HEK293 (cell line): ENCODE results near the gene LRRC4C.

Experiments
- CTCF ChIA-PET: fragments of 350-600 bp; formaldehyde crosslinking; extraction: SDS; loops from one replicate; lab custom pipeline; 2021; ENCODE audit warnings: antibody characterized with exemption; lab: Yijun Ruan, JAX
- POLR2A ChIA-PET: fragments of 300-600 bp; formaldehyde crosslinking; extraction: SDS; loops from one replicate; lab custom pipeline; 2020; ENCODE audit warnings: antibody characterized with exemption, inconsistent platforms; lab: Yijun Ruan, JAX
- H3K27ac ChIP-seq: fragments of 200-500 bp; sonication (Bioruptor generic); 2 replicates; pipeline ENCODE4 v1.5.1; 2014; ENCODE audit warnings: low read depth, low read length, control low read depth, inconsistent platforms; ENCODE audit errors: extremely low read depth
- H3K36me3 ChIP-seq, 2 experiments: fragments of 200-500 bp in 1 of 2; sonication (Bioruptor generic) in 1 of 2; 1 replicate in 1 of 2; 2 replicates in 1 of 2; pipeline ENCODE4 v1.5.1; 2014 to 2017; ENCODE audit warnings: inconsistent platforms in 2 of 2, low read length in 2 of 2; ENCODE audit not compliant: control insufficient read depth in 2 of 2, insufficient read depth in 1 of 2
- H3K4me1 ChIP-seq: fragments of 200-500 bp; sonication (Bioruptor generic); 2 replicates; pipeline ENCODE4 v1.5.1; 2014; ENCODE audit warnings: mild to moderate bottlenecking, low read length, inconsistent platforms; ENCODE audit not compliant: control insufficient read depth, insufficient read depth
- H3K4me3 ChIP-seq: 2 replicates; pipeline ENCODE4 v1.5.1; 2011; ENCODE audit warnings: low read depth, mild to moderate bottlenecking, control low read depth, low read length, moderate library complexity
- H3K9me3 ChIP-seq: fragments of 200-500 bp; sonication (Bioruptor generic); 2 replicates; pipeline ENCODE4 v1.5.1; 2014; ENCODE audit warnings: low read depth, low read length, inconsistent platforms; ENCODE audit not compliant: control insufficient read depth, insufficient read depth
- CTCF ChIP-seq: fragments of 450-650 bp; formaldehyde crosslinking; IDR thresholded peaks from 2 replicates; pipeline ENCODE4 v1.5.1; 2016; ENCODE audit warnings: missing biosample characterization, missing genetic modification characterization
- KLF1 ChIP-seq: fragments of 450-650 bp; formaldehyde crosslinking; IDR thresholded peaks from 2 replicates; pipeline ENCODE4 v1.5.1; 2016; ENCODE audit warnings: missing biosample characterization, missing genetic modification characterization
- MYNN ChIP-seq: fragments of 450-650 bp; formaldehyde crosslinking; IDR thresholded peaks from 2 replicates; pipeline ENCODE4 v1.5.1; 2016; ENCODE audit warnings: missing biosample characterization, missing genetic modification characterization, borderline replicate concordance
- PRDM1 ChIP-seq: fragments of 450-650 bp; formaldehyde crosslinking; IDR thresholded peaks from 2 replicates; pipeline ENCODE4; 2016; ENCODE audit warnings: missing biosample characterization, missing genetic modification characterization
- PRDM10 ChIP-seq: fragments of 450-650 bp; formaldehyde crosslinking; IDR thresholded peaks from 2 replicates; pipeline ENCODE4 v1.5.1; 2016; ENCODE audit warnings: missing biosample characterization, missing genetic modification characterization
- SALL2 ChIP-seq: fragments of 450-650 bp; formaldehyde crosslinking; IDR thresholded peaks from 2 replicates; pipeline ENCODE4 v1.5.0; 2017; ENCODE audit warnings: missing biosample characterization, mild to moderate bottlenecking, missing genetic modification characterization, borderline replicate concordance
- YY1 ChIP-seq: fragments of 450-650 bp; formaldehyde crosslinking; IDR thresholded peaks from 2 replicates; pipeline ENCODE4 v1.5.1; 2018; ENCODE audit warnings: missing biosample characterization, missing genetic modification characterization
- ZNF169 ChIP-seq: fragments of 450-650 bp; formaldehyde crosslinking; IDR thresholded peaks from 2 replicates; pipeline ENCODE4 v1.5.1; 2016; ENCODE audit warnings: missing biosample characterization, missing genetic modification characterization
- ZNF2 ChIP-seq: fragments of 450-650 bp; formaldehyde crosslinking; IDR thresholded peaks from 2 replicates; pipeline ENCODE4 v1.5.1; 2016; ENCODE audit warnings: missing biosample characterization, missing genetic modification characterization
- ZNF24 ChIP-seq: fragments of 450-650 bp; formaldehyde crosslinking; IDR thresholded peaks from 2 replicates; pipeline ENCODE4 v1.5.1; 2016; ENCODE audit warnings: missing biosample characterization, missing genetic modification characterization
- ZNF394 ChIP-seq: fragments of 450-650 bp; formaldehyde crosslinking; IDR thresholded peaks from 2 replicates; pipeline ENCODE4 v1.5.1; 2016; ENCODE audit warnings: missing biosample characterization, missing genetic modification characterization, mild to moderate bottlenecking, moderate library complexity, borderline replicate concordance
- ZNF433 ChIP-seq: fragments of 450-650 bp; formaldehyde crosslinking; IDR thresholded peaks from 2 replicates; pipeline ENCODE4 v1.5.1; 2016; ENCODE audit warnings: missing biosample characterization, missing genetic modification characterization, low read depth
- ZNF514 ChIP-seq: fragments of 450-650 bp; formaldehyde crosslinking; IDR thresholded peaks from 2 replicates; pipeline ENCODE4 v1.5.1; 2016; ENCODE audit warnings: missing biosample characterization, missing genetic modification characterization
- ZNF561 ChIP-seq: fragments of 450-650 bp; IDR thresholded peaks from 2 replicates; pipeline ENCODE4 v1.5.1; 2018; ENCODE audit warnings: missing biosample characterization, missing genetic modification characterization, borderline replicate concordance
- ZNF585B ChIP-seq: fragments of 450-650 bp; formaldehyde crosslinking; IDR thresholded peaks from 2 replicates; pipeline ENCODE4 v1.5.1; 2016; ENCODE audit warnings: missing biosample characterization, missing genetic modification characterization
- ZNF623 ChIP-seq: fragments of 450-650 bp; formaldehyde crosslinking; IDR thresholded peaks from 2 replicates; pipeline ENCODE4 v1.5.1; 2016; ENCODE audit warnings: missing biosample characterization, missing genetic modification characterization
- ZNF654 ChIP-seq: fragments of 450-650 bp; formaldehyde crosslinking; IDR thresholded peaks from 2 replicates; pipeline ENCODE4 v1.5.1; 2016; ENCODE audit warnings: low read depth, missing biosample characterization, missing genetic modification characterization
- ZNF677 ChIP-seq: fragments of 450-650 bp; IDR thresholded peaks from 2 replicates; pipeline ENCODE4 v1.5.0; 2018; ENCODE audit warnings: missing biosample characterization, mild to moderate bottlenecking, missing genetic modification characterization, moderate library complexity
- TF ChIP-seq, protein P1 (sequence below): fragments of 450-650 bp; formaldehyde crosslinking; IDR thresholded peaks from 2 replicates; pipeline ENCODE4 v1.5.1; 2016; ENCODE audit warnings: missing biosample characterization, missing genetic modification characterization
- TF ChIP-seq, protein P2 (sequence below): fragments of 450-650 bp; formaldehyde crosslinking; conservative IDR thresholded peaks from 2 replicates; pipeline ENCODE4 v1.5.1; 2016; ENCODE audit warnings: low read depth, missing biosample characterization, missing genetic modification characterization

Gene LRRC4C

GRCh38 chr11:41281131-41281742 lies 178.2 kb downstream of the LRRC4C start:
- POLR2A ChIA-PET = no interaction called here

DNA sequence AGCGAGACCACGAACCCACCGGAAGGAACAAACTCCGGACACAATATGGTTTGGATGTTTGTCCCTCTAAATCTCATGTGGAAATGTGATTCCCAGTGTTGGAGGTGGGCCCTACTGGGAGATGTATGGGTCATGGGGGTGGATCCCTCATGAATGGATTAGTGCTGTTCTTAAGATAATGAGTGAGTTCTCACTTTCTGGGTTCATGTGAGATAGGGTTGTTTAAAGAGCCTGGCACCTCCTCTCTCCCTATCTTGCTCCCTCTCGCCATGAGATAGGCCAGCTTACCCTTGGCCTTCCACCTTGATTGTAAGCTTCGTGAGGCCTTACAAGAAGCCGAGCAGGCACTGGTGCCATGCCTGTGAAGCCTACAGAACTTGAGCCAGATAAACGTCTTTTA lies 184.6 kb downstream of the LRRC4C start:
- H3K4me3 ChIP-seq = no peak overlapping the region
- H3K27ac ChIP-seq = no peak overlapping the region
- ChIA-PET CTCF (no interaction called here), POLR2A (no interaction called here)
- H3K9me3 ChIP-seq = no peaks in the 10 kb centered on the region
- no peaks in the 10 kb centered on the region for H3K4me1 ChIP-seq
- H3K36me3 ChIP-seq = no peaks in the 10 kb centered on the region
- no peak for TF ChIP-seq ZNF654
- TF ChIP-seq CTCF = no peak
- no peak for TF ChIP-seq ZNF24 (tag by site-specific recombination)
- TF ChIP-seq ZNF514 (tag by site-specific recombination) = no peak
- no peak for TF ChIP-seq YY1 (tag by site-specific recombination)
- TF ChIP-seq ZNF169 (tag by site-specific recombination) = no peak
- no peak for TF ChIP-seq ZNF561 (tag by site-specific recombination)
- no peak for TF ChIP-seq ZNF394 (tag by site-specific recombination)
- no peak for TF ChIP-seq KLF1 (tag by site-specific recombination)

More at GRCh38 chr11:41281131-41281742, 178.2 kb downstream of the LRRC4C start:
- Histone ChIP-seq H3K9me3 (no peaks in the 10 kb centered on the region), H3K27ac (no peak overlapping the region), H3K4me1 (no peaks in the 10 kb centered on the region), H3K4me3 (no peak overlapping the region), H3K36me3 (no peaks in the 10 kb centered on the region)
- CTCF ChIA-PET = no interaction called here
- TF ChIP-seq, protein P1, sequence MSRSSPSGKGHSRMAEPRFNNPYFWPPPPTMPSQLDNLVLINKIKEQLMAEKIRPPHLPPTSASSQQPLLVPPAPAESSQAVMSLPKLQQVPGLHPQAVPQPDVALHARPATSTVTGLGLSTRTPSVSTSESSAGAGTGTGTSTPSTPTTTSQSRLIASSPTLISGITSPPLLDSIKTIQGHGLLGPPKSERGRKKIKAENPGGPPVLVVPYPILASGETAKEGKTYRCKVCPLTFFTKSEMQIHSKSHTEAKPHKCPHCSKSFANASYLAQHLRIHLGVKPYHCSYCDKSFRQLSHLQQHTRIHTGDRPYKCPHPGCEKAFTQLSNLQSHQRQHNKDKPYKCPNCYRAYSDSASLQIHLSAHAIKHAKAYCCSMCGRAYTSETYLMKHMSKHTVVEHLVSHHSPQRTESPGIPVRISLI (tag by site-specific recombination) = no peak
- no peak for TF ChIP-seq ZNF433 (tag by site-specific recombination)
- TF ChIP-seq ZNF677 (tag by site-specific recombination) = no peak
- no peak for TF ChIP-seq SALL2 (tag by site-specific recombination)
- no peak for TF ChIP-seq PRDM1 (tag by site-specific recombination)
- no peak for TF ChIP-seq PRDM10
- no peak for TF ChIP-seq ZNF623
- TF ChIP-seq ZNF2 (tag by site-specific recombination) = no peak
- no peak for TF ChIP-seq MYNN (tag by site-specific recombination)
- TF ChIP-seq ZNF561 (tag by site-specific recombination) = no peak
- TF ChIP-seq ZNF585B (tag by site-specific recombination) = no peak
- no peak for TF ChIP-seq KLF1 (tag by site-specific recombination)
- TF ChIP-seq, protein P2, sequence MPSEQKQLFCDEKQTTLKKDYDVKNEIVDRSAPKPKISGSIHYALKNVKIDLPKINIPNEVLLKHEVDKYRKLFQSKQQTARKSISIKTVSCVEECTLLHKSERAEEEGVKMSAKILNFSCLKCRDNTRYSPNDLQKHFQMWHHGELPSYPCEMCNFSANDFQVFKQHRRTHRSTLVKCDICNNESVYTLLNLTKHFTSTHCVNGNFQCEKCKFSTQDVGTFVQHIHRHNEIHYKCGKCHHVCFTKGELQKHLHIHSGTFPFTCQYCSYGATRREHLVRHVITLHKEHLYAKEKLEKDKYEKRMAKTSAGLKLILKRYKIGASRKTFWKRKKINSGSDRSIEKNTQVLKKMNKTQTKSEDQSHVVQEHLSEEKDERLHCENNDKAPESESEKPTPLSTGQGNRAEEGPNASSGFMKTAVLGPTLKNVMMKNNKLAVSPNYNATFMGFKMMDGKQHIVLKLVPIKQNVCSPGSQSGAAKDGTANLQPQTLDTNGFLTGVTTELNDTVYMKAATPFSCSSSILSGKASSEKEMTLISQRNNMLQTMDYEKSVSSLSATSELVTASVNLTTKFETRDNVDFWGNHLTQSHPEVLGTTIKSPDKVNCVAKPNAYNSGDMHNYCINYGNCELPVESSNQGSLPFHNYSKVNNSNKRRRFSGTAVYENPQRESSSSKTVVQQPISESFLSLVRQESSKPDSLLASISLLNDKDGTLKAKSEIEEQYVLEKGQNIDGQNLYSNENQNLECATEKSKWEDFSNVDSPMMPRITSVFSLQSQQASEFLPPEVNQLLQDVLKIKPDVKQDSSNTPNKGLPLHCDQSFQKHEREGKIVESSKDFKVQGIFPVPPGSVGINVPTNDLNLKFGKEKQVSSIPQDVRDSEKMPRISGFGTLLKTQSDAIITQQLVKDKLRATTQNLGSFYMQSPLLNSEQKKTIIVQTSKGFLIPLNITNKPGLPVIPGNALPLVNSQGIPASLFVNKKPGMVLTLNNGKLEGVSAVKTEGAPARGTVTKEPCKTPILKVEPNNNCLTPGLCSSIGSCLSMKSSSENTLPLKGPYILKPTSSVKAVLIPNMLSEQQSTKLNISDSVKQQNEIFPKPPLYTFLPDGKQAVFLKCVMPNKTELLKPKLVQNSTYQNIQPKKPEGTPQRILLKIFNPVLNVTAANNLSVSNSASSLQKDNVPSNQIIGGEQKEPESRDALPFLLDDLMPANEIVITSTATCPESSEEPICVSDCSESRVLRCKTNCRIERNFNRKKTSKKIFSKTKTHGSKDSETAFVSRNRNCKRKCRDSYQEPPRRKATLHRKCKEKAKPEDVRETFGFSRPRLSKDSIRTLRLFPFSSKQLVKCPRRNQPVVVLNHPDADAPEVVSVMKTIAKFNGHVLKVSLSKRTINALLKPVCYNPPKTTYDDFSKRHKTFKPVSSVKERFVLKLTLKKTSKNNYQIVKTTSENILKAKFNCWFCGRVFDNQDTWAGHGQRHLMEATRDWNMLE (tag by site-specific recombination) = no peak
